Cardiac muscle cell (in vitro differentiated cells and primary cell): ENCODE measurements around the gene MRTFB. TPM values are rescaled to one million over a fixed set of nuclear protein-coding genes. Genes with fewer than 3 reads are reported as not detected.
"Not testable (repeated sequence)": the region's sequence is repeated elsewhere in the genome, so short reads cannot be mapped to it uniquely, and the experiment has no call there.

ENCODE experiments used
- DNase-seq, 2 donors: peaks; one replicate each; pipeline versions ENCODE4 v3.0.0 to v3.0.0-alpha.2; 2010 to 2017; ENCODE audit warnings: low read depth in 1 of 2, low spot score in 1 of 2
- H3K27ac ChIP-seq: fragments of 200-600 bp; sonication (generic); 2 replicates; pipeline ENCODE4 v1.5.1; 2016
- H3K27me3 ChIP-seq: fragments of 200-600 bp; sonication (generic); 2 replicates; pipeline ENCODE4 v1.6.0; 2016; ENCODE audit warnings: control low read depth
- H3K36me3 ChIP-seq: fragments of 200-600 bp; sonication (generic); 2 replicates; pipeline ENCODE4 v1.5.1; 2016; ENCODE audit warnings: control low read depth
- H3K4me1 ChIP-seq: fragments of 200-600 bp; sonication (generic); 2 replicates; pipeline ENCODE4 v1.8.1; 2017; ENCODE audit warnings: low read depth, mild to moderate bottlenecking, mixed run types
- H3K4me3 ChIP-seq: fragments of 200-600 bp; sonication (generic); 2 replicates; pipeline ENCODE4 v1.5.1; 2016; ENCODE audit warnings: mild to moderate bottlenecking
- H3K9me3 ChIP-seq: fragments of 200-600 bp; sonication (generic); 2 replicates; pipeline ENCODE4 v1.5.1; 2017; ENCODE audit warnings: low read depth, mild to moderate bottlenecking, control low read depth
- polyA plus RNA-seq: library from polyadenylated mRNA; unstranded; fragments of >200 nt; fragmentation: Nextera tagmentation; extraction: Ambion mirVana; gene quantifications from 2 replicates; pipeline ENCODE4 v1.2.1, GENCODE V29; 2016
- total RNA-seq: library from RNA; depleted of rRNA; stranded (reverse); fragments of >200 nt; gene quantifications from 2 replicates; pipeline ENCODE4 v1.2.3, GENCODE V29; 2016
- TF ChIP-seq, protein P1 (sequence below): IDR thresholded peaks from 2 replicates; pipeline ENCODE4 v1.5.1; 2012; ENCODE audit warnings: low read depth, mild to moderate bottlenecking, low read length

MRTFB gene
- total and polyA plus RNA-seq, 2 experiments from 2014 or later, result 9.4 to 27.9 TPM

DNA sequence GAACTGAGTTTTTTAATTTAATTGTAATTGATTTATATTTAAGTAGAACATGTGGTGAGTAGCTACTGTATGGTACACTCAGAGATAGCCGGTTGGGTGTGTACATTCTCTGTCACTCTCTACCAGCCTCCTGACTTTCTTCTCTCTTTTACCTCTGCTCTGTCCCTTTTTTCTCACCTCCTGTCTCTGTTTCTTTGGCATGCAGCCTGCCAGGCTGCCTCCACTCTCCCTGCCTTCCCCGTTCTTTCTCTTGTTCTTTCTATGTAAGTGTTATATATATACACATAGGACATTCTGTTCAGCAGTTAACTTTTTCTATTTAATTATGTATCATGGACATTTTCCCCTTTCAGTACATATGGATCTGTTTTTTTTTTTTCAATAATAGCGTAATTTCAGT lies 50.8 kb downstream of the MRTFB start:
- no peaks in the 10 kb centered on the region for H3K36me3 ChIP-seq
- H3K9me3 ChIP-seq, result no peaks in the 10 kb centered on the region
- peaks cover 12% of the 10 kb centered on the region for H3K4me1 ChIP-seq
- no peaks in the 10 kb centered on the region for H3K27me3 ChIP-seq
- H3K27ac ChIP-seq, result no peak overlapping the region
- TF ChIP-seq, protein P1, sequence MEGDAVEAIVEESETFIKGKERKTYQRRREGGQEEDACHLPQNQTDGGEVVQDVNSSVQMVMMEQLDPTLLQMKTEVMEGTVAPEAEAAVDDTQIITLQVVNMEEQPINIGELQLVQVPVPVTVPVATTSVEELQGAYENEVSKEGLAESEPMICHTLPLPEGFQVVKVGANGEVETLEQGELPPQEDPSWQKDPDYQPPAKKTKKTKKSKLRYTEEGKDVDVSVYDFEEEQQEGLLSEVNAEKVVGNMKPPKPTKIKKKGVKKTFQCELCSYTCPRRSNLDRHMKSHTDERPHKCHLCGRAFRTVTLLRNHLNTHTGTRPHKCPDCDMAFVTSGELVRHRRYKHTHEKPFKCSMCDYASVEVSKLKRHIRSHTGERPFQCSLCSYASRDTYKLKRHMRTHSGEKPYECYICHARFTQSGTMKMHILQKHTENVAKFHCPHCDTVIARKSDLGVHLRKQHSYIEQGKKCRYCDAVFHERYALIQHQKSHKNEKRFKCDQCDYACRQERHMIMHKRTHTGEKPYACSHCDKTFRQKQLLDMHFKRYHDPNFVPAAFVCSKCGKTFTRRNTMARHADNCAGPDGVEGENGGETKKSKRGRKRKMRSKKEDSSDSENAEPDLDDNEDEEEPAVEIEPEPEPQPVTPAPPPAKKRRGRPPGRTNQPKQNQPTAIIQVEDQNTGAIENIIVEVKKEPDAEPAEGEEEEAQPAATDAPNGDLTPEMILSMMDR, result no peak
- no peak for DNase-seq
- no peak overlapping the region for H3K4me3 ChIP-seq

DNA sequence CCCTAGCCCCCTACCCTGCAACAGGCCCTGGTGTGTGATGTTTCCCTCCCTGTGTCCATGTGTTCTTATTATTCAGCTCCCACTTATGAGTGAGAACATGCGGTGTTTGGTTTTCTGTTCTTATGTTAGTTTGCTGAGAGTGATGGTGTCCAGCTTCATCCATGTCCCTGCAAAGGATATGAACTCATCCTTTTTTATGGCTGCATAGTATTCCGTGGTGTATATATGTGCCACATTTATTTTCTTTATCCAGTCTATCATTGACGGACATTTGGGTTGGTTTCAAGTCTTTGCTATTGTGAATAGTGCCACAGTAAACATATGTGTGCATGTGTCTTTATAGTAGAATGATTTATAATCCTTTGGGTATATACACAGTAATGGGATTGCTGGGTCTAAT lies 51.3 kb downstream of the MRTFB start:
- H3K27ac ChIP-seq, H3K27me3 ChIP-seq, H3K36me3 ChIP-seq, H3K4me3 ChIP-seq, DNase-seq, H3K9me3 ChIP-seq: not testable (repeated sequence)
- H3K4me1 ChIP-seq, result peaks cover 12% of the 10 kb centered on the region

DNA sequence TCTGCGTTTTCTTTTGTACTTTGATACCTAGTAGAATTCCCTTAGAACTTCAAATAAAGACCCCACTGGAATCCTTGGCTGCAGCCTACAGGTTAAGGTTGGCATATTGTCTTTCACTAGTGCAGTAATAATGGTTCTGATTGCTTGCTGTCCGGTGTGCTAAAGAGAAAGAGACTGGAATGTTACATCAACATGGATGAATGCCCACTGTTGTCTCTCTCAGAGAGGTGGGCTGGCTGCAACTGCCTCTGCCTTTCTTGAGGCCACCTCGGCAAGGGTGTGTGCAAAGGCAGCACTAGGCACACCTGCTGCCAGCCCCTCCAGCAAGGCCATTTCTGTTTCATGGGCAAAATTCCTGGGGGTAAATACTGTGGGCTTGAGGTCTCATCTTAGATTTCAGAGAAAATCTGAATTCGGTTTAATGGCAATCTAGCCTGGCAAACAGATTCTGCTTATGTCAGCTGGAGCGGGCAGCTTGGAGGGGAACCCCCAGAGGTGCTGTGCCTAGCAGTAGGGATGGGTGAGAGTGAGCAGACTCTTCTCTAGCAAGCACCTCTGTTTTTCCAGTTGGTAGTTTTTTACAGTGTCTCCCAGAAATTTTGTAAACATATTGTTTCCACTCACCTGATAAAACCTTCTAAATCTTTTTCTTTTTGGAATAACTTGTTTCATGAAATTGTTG lies 54.0 kb downstream of the MRTFB start:
- H3K4me1 ChIP-seq, result peaks cover 12% of the 10 kb centered on the region
- no peaks in the 10 kb centered on the region for H3K36me3 ChIP-seq
- no peaks in the 10 kb centered on the region for H3K27me3 ChIP-seq
- DNase-seq, result no peak
- TF ChIP-seq, protein P1, result no peak
- no peak overlapping the region for H3K4me3 ChIP-seq
- no peak overlapping the region for H3K27ac ChIP-seq
- H3K9me3 ChIP-seq, result no peaks in the 10 kb centered on the region

DNA sequence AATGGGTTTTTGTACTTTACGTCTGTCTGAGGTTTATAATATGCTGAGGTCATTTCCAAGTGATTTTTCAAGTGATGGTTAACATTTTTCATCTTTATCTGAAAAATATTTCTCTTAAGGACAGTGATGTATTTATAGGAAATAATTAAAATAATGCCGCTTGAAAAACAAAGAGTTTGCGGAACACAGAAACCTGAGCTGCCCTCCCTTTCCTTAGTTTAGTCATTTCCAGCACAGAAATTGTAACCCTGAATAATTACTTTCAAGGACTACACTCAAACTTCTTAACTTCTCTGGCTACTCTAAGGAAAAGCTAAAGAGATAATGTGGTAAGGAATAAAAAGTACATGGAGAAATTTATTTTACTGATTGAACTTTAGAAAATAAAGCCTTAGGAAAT lies 54.6 kb downstream of the MRTFB start:
- no peak for DNase-seq
- no peak overlapping the region for H3K4me3 ChIP-seq
- no peak overlapping the region for H3K27ac ChIP-seq
- no peaks in the 10 kb centered on the region for H3K9me3 ChIP-seq
- peaks cover 12% of the 10 kb centered on the region for H3K4me1 ChIP-seq
- H3K27me3 ChIP-seq, result no peaks in the 10 kb centered on the region
- no peaks in the 10 kb centered on the region for H3K36me3 ChIP-seq
- TF ChIP-seq, protein P1, result no peak

DNA sequence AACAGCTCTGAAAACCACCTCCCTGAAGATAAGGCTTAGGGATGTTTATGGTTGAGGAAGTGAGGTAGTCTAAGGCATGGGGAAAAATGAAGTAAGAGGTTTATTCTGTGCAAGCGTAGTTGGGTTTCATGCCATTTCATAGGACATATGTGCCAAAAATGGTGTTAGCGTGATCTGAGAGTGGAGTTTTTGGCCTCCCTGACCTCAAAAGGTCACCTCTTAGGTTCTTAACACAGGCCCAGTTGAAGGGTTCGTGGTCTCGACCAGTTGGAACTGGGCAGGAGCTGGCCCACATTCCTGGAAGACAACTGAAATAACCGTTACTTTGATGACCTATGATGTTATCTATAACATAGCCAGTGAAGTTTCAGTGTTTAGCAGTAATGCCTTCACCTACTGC lies 57.0 kb downstream of the MRTFB start:
- peaks cover 5% of the 10 kb centered on the region for H3K4me1 ChIP-seq

DNA sequence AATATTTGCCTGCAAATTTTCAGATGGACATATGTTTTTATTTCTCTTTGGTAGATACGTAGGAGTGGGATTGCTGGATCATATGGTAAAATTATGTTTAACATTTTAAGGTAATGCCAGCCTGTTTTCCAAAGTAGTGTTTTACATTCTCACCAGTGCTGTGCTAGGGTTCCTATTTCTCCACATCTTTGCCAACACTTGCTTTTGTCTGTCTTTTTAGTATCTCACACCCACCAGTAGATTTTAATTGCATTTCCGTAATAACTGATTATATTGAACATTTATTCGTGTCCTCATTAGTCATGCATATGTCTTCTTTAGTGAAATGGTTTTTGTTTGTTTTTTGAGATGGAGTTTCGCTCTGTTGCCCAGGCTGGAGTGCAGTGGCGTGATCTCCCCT lies 58.4 kb downstream of the MRTFB start:
- H3K9me3 ChIP-seq, result no peaks in the 10 kb centered on the region
- H3K36me3 ChIP-seq, result no peaks in the 10 kb centered on the region
- H3K27ac ChIP-seq, result no peak overlapping the region
- H3K4me1 ChIP-seq, result peaks cover 5% of the 10 kb centered on the region
- TF ChIP-seq, protein P1, result no peak
- H3K27me3 ChIP-seq, result no peaks in the 10 kb centered on the region
- DNase-seq, result no peak
- H3K4me3 ChIP-seq, result no peak overlapping the region

More for the DNA sequence above, 57.0 kb downstream of the MRTFB start:
- H3K27ac ChIP-seq, result no peak overlapping the region
- no peaks in the 10 kb centered on the region for H3K27me3 ChIP-seq
- no peak overlapping the region for H3K4me3 ChIP-seq
- no peak for DNase-seq
- H3K36me3 ChIP-seq, result no peaks in the 10 kb centered on the region
- H3K9me3 ChIP-seq, result no peaks in the 10 kb centered on the region
- TF ChIP-seq, protein P1, result no peak
